IPS-NIHi7 (cell line): ENCODE data around the gene ACSL3.
A peak's percentile ranks its signal among the peaks of the same experiment; 100 is the strongest.

Experiments used
- DNase-seq: peaks from one replicate; pipeline ENCODE4 v3.0.0; 2012; ENCODE audit warnings: mixed read lengths; ENCODE audit errors: extremely low spot score

The ACSL3 gene

DNA sequence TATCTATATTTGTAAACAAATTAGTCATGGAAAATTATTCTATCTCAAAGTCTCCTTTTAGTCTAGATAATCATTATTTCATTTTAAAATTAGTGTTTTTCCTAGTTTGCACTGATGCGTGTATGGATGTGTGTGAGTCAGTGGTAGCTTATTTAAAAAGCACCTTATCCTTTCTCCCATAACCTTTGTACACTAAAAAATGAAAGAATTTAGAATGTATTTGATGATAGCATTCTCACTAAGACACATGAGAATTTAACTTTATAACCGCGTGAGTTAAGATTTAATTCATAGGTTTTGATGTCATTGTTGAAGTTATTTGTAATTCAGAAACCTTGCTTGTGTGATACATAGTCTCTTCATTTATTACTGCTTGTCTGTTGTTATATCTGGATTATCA is 81.7 kb downstream of the ACSL3 start:
- DNase-seq = no peak

DNA sequence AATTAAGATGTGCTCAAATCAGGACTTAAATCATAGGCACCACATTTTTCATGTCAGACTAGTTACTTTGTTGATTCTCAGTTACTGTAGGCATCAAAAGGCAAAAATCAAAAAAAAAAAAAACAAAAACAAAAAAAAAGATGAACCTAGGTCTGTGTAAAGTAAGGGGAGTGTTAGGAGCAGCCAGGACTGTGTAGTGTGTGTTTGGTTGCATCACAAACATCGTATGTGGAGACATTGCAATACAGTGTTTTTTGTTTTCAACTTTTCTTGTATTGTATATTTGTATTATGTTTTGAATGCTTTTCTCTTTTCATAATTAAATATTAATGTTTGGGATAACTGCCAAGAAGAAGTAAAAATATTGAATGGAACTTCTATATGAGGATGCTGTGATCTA is 82.1 kb downstream of the ACSL3 start:
- no peak for DNase-seq

DNA sequence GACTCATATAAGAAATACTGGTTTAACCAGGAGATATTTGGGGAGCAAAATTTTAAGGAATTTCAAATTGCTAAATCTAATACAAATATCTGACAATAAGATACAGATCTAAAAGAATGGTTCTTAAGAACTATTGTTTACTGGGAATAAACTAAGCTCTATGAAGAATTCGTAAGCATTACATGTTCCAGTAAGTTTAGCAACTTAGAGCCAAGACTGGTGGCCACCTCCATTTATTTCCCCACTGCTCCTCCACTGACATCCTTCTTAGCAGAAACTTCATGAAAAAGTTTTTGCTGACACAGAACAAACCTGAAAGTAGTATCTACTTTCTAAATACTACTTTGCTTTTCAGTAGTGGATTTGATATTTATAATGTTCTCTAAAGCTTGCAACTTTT is 83.0 kb downstream of the ACSL3 start:
- DNase-seq = no peak

DNA sequence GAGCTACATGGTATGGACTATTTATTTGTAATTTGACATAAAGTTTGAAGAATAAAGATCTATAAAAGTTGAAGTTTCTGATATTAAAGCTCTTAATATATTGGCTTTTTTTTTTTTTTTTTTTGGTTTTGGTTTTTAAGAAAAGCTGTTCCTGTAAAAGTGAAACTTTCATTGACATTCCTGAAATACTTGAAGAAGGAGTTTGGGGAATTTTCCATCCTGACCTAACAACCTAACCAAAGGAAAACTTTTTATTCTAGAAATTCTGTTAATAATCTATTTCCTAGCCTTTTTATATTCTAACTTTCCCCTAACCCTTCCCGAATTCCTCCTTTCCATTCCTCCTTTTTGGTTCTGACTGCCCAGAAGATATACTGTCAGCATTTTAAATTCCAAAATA is 83.7 kb downstream of the ACSL3 start:
- DNase-seq = no peak

DNA sequence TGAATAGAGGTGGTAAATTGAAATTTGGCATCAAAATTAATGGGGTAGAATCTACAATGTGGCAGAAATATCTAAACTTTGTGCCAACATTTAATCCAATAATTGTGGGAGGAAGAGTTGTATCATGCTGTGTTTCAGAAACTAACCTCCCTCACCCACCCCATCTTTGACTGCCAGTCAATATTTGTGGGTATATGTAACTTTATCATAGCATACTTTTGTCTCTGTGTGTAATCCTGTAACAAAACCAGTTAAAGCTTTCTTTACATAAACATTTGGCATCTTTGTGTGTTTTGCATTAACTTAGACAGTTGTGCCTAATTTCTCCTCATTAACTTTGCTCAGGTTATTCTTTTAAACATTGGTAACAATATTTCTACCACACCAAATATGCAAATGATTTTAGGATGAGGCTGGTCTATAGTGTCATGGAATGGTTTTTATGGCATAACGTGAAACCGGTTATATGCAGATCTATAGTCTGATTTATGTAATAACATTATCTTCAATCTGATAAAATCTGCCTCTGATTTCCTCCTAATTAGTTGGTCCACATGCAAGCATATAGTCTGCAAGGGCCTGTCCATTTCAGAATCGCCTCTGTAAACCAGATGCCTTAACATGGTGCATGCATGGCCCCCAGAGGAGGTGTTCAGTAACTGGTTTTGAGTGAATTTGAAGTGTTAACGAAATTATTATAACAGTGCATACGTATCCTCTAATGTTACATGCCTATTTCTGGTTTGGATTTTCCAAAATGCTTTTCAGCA is 84.3 kb downstream of the ACSL3 start:
- DNase-seq = no peak

DNA sequence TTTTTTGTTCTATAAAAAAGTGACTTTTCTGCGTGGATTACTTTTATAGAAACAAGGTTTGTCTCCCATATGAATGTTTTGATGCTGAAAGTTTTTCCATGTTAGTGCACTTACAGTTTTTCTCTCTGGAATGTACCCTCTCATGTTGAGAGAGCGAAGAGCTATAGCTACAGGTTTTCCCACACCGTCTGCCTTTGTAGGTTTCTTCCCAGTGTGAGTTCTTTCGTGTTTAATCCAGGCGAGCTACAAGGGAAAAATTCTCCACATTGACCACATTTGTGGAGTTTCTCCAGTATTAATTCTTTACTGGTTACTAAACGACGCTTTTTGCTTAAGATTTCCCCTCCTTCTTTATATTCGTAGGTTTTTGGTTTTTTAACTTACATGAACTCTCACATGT is 85.1 kb downstream of the ACSL3 start:
- no peak for DNase-seq

DNA sequence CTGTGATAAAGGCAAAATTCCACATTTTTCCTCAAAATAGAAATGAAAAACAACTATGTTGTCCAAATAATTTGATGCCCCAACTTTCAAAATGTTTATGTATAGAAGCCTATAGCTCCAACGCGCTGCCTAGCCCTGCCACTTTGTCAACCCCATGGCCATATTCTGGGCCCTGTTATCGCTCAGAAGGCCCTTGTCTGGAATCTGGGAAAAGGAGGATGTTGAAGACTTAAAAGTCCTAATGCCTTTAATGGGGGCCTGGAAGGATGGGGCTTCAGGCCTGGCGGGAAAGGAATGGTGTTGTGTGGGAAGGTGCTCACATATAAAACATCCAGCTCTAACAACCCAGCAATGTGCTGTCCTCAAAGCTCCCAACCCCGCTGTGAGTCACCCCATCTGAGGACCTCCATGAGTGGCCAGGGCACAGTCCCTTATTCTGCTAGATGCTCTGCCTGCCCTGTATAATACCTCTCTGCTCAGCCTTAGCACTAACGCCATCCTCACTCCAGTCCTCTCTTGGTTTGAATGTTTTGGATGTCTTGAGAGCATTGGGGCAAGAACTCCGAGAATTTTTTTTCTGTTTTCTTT is 86.0 kb downstream of the ACSL3 start:
- no peak for DNase-seq

DNA sequence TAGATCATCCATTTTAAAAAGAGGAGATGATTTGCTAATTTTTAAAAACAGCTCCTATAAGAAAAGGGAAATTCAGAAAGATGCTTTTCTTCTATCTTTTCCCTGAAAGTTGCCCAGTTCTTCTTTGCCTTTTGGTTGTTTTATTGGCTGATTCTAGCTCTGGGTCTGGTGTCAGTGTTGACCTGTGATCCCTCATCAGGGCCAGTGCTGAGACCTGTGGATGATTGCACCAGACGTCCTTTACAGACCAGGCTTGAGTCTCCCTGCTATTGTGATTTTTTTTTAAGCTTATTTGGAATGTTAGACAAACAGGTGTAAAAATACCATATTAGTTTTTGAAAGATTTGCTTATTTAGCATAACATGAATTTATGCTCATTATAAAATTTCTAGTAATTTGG is 88.2 kb downstream of the ACSL3 start:
- no peak for DNase-seq

DNA sequence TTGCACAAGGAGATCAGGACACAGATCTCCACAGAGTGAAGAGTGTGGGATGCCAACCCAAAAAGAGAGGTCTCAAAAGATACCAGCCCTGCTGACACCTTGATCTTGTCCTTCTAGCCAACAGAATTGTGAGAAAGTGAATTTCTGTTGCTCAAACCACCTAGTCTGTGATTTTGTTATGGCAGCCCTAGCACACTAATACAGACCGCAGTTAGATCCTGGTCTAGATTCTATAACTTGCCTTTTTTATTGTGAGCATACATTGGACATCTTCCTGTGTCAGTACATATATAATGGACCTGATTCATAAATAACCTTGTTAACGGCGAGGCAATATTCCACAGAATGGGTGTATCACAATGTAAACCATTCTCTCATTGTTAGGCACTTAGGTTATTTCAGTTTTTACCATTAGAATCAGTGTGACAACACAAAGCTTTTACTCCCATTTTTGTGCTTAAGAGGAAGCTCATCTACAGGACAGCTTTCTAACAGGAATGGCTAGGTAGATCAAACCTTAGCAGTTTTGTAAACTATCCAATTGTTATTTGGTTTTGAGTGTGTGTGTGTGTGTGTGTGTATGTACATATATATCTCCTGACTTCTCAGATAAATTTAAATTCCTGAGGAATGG is 89.0 kb downstream of the ACSL3 start:
- no peak for DNase-seq

DNA sequence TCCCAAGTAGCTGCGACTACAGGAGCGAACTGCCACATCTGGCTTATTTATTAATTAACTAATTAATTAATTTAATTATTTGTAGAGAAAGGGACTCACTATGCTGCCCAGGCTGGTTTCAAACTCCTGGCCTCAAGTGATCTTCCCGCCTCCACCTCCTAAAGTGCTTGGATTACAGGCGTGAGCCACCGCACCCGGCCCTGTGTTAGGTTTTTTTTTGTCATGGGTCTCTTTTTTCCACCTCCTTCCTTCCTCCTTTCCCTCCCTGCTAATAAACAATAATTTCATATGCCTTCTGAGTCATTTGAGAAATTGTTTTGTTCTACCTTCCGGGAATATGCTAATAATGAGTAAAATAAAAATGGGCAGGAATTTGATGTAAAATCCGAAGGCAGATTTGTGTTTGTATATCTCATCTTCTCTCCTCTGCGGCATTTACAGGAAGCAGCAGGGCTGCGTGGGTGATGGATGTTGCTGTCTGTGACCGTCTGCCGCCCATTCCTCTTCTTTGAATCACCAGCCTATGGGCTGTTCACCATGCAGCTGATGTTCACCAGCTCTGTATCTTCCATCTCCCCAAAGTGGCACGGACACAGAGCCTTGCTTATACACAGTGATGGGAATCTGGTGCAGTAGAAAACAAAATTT is 89.9 kb downstream of the ACSL3 start:
- DNase-seq = no peak

DNA sequence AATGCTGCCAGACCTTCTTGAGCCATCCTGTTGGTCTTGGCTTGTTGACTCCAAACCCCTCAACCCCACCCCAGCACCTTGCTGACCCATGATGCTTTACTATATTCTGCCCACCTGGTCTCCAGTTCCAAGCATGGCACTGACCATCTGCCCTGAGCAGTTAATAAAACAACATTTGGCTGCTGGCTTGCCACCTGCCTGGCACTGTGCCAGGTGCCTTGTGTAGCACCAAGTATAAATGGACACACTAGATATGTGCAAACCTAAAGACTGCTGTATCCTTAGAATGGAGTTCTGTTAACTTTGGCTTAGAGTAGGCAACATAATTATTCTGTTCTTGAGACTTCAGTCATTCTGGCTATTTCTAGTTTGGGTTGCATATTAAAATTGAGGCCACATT is 91.4 kb downstream of the ACSL3 start:
- no peak for DNase-seq

DNA sequence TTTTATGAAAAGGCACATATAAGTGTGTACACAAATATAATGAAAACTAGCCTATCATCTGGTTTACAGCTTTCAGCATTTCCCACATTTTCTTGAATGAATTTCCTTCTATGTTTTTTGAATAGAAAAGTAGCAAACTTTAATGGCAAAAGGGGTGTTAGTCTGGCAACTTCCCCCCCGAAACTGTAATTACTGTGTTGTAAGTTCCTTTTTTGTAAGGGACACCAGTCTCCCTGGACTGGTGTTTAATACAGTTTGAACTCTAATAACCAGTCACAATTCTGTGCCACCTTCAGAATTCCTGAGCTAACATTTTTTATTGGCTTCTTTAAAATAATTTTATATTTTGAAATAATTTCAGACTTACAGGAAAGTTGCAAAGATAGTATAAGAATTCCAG is 94.2 kb downstream of the ACSL3 start:
- DNase-seq = no peak

DNA sequence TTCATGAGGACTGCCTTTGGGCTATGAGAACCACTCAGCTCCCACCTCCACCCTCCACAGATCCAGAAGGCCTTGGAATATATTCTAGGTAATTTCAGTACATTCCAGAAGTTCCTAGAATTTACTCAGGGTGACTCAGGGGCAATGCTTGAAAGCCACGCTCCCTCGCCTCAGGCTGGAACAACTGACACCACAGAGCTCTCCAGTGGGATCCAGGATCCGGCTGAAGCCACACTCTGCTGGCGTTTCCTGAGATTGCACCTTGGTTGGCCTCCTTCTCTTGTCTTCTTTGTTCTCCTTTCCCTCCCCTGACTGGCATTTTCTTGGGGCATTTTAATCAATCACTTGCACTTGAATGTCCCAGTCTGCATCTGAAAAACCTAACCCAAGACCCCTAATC is 98.5 kb downstream of the ACSL3 start:
- DNase-seq = peak; percentile 71

DNA sequence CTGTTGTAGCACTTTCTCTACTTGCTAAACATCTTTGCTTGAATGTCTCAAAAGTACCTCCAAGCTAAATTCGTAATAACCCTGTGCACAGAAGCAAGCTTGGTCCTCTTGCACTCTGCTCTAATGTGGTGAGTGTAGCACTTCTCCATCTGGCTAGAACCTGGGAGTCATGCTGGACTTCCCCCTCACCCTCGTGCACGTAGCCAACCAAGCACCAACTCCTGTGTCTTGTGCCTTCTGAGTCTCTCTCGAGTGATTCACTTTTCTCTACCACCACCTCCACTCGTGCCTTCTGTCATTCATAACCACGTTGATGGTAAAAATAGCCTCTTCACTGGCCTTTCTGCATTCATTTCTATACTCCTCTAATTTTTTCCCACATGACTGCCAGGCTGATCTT is 99.3 kb downstream of the ACSL3 start:
- DNase-seq = no peak

DNA sequence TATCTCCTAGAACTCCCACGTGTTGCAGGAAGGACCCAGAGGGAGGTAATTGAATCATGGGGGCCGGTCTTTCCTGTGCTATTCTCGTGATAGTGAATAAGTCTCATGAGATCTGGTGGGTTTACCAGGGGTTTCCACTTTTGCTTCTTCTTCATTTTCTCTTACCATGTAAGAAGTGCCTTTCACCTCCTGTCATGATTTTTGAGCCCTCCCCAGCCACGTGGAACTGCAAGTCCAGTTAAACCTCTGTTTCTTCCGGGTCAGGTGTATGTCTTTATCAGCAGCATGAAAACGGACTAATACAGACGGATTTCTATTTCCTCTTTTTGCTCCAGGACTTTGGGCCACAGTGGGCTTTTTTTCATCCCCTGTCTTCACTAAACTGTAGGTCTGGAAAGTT is 102.8 kb downstream of the ACSL3 start:
- no peak for DNase-seq

DNA sequence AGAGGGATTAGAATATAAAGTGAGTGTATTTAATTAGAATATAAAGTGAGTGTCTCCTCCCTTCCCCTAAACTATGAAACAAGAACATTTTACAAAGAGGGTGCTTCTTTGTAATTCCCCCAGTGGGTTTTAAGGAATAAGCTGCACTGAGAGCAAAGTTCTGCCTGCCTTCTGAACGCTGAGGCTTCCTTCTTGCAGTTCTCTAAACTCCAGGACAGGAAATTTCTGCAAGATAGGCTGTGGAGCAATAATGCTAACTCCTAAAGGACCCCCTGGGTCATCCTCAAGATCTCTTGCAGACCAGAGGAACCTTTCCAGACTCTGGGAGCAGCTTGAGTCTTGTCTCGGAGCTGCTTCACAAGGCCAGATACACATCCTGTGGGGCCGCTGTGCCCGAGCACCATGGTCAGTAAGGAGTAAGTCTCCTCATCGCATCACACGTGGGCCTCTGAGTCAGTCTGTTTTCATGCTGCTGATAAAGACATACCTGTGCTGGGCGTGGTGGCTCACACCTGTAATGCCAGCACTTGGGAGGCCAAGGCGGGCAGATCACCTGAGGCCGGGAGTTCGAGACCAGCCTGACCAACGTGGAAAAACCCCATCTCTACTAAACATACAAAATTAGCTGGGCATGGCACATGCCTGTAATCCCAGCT is 103.7 kb downstream of the ACSL3 start:
- no peak for DNase-seq

DNA sequence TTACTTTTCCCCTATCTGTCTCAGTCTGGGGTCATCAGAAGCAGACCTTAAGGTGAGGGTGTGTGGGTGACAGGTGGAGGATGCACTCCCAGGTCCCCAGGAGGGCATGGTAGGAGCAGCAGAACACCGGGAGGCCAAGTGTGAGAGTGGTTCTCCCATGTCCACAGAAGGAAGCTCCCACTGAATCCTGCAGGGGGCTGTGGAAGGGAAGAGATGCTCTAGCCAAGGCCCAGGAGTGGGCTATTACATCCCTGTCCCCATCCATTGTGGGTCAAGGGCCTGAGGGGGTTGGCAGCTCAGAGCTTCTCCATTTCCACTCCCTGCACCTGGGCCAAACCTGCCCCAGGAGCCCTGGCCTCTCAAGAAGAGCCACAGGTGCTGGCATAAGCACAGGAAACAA is 104.7 kb downstream of the ACSL3 start:
- no peak for DNase-seq

DNA sequence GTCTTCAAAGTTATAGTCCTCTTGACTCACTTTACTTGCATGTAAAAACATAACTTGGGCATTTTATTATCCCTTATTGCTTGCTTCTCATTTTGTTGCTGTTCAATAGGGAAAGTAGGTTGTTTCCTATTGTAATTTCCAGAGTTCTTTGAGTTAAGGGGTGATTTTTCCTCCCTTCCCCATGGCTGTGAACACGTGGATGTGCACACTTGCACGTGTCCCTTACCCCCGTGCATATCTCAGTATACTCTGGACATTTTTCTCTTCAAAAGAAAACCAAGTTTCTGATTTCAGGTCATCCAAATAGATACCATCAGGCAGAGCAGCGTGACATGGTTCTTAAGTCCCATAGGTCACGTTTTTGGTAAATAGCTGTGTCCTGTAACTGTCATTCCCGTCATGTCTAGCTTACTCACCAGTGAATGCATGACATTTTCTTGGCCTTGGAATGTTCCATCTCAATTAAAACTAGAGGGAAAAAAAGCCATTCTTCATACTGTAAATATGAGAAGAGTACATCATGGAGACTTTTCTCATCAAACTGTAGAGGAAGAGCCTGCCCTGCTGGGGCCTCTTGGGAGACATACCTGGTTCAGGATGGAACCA is 107.8 kb downstream of the ACSL3 start:
- no peak for DNase-seq

DNA sequence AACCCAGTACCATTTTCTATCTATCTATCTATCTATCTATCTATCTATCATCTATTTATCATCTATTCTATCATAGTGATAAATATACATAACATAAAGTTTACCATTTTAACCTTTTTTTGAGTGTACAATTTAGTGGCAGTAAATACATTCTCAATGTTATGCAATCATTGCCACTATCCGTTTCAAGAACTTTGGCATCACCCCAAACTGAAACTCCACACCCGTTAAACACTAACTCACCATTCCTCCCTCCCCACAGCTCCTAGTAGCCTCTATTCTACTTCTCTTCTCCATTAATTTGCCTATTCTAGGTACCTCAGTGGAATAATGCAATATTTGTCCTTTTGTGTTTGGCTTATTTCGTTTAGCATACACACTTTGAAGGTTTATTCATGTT is 108.7 kb downstream of the ACSL3 start:
- no peak for DNase-seq

DNA sequence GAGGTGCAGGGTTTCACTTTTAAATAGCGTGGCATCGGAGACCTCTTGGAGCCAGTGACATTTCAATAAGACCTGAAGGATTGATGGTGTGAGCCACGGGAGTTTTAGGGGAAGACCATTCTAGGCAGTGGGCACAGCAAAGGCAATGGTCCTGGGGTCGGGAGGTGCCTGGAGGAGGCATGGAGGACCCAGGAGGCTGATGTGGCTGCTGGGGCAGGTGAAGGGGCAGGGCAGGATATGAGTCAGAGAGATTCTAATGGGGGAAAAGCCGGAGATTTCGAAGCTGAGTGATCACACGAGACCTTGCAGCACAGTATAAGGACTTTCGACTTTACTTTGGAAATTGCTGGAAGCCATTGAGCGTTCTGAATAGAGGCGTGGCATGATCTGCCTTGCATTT is 111.6 kb downstream of the ACSL3 start:
- DNase-seq = no peak

DNA sequence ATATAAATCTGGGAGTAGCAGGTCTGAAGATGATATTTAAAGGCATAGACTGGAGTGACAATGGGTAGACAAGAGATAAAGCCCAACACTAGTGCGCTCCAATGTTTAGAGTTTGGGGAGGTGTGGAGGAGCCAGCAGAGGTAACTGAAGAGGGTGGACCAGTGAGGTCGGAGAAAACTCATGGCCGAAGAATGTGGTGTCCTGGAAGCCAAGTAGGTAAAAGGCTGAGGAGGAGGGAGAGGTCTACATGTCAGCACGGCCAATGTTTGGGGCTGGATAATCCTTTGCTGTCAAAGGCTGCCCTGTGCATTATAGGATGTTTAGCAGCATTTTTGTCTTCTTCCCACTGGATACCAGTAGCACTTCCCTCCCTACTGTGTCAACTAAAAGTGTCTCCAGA is 112.4 kb downstream of the ACSL3 start:
- no peak for DNase-seq

DNA sequence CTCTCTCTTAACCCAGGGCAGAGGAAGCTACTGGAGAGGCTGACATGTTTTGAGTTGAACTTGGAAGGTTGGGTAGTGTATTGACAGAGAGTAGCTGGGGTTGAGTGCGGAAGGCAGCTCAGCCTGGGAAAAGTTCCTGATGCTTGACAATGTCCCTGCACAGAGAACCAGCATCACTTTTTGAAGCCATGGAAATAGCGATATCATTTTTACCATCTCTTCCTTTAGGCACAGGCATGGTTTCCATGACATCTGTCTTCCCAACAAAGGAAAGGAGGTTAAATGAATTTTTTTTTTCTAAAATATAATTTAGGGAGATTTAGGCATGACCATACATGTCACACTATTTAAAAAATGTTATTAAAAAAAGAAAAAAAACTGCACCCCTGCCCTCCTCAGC is 112.9 kb downstream of the ACSL3 start:
- no peak for DNase-seq
